GM18873 (cell line): ENCODE results near the gene TEAD4.

Source experiments
- ATAC-seq: cut with Tn5 transposase; IDR thresholded peaks from one replicate; pipeline ENCODE4 v1.9.1; 2021; ENCODE audit warnings: mild to moderate bottlenecking, moderate library complexity, moderate number of reproducible peaks; ENCODE audit not compliant: unreplicated experiment, low FRiP score

Gene TEAD4

DNA sequence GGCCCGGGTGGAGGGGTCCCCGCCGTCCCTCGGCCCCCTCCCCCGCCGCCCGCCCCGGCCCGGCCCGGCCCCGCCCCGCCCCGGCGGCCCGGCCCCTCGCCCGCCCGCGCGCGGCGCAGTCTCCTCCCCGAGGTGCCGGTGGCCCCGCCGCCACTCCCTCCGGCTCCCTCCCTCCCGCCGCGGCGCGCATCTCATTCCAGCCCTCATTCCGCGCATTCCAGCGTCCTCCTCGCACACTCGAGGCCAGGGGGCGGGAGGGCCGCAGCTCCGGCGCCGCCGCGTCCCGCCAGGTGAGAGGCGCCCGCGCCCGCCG, at the start of gene TEAD4:
TSS of gene TEAD4 (plus strand) at position 206 of the 313 bp plus-strand sequence.
- ATAC-seq: no peak

DNA sequence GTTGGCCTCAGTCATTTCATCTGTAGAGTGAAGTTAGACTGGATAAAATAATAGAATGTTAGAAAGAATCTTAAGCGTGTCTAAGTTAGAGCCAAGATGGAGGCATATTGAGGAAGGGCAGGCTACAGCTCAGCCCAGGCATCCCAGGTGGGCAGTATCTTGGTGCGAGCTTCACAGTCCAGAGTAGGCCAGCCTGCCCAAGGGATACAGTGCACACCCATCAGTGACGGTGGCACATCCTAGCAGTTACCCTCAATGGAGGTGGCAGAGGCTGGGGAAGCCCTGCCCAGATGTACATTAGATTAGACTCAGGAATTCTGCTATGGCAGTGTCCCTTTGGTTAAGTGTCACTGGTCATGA, 47.0 kb upstream of the TEAD4 start:
- no peak for ATAC-seq

DNA sequence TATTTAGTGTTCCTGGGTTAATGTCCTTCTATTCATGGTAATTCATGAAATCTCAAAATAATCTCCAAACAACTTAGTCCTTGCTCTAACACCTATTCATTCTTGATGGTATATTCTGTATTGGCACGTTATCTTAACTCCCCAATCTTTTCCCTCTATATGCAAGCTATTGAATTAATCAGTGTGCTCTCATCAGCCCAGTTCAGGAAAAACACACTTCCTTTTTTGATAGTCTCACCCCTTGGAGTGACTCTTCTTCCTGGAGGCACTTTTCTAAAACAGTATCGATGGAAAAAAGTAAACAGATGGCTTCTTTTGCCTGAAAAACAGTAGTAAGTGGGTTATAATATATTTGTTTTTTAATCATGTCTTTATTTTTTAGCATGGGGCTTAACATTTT, 39.9 kb upstream of the TEAD4 start:
- ATAC-seq: no peak

DNA sequence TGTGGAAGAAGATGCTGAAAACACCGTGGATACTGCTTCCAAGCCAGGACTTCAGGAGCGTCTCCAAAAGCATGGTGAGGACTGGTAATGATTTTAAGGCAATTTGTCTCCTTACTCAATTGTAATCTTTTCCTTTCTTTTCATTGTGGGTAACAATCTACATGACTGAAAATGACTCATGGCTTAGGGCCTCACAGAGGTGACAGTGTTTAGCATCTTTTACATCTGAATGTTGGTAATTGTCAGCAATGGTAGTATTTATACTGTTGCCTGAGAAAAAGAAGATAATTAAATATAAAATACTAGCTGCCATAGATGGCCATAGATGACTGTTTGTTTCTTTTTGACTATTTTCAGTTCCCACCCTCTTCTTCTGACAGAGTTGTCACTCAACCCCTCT, 36.9 kb upstream of the TEAD4 start:
- no peak for ATAC-seq

- no peak for ATAC-seq
Measured at GRCh38 chr12:2923057-2923456, 36.1 kb upstream of the TEAD4 start.

GRCh38 chr12:2924019-2924418, 35.2 kb upstream of the TEAD4 start:
- no peak for ATAC-seq

GRCh38 chr12:2925322-2925995, 33.7 kb upstream of the TEAD4 start:
- no peak for ATAC-seq

DNA sequence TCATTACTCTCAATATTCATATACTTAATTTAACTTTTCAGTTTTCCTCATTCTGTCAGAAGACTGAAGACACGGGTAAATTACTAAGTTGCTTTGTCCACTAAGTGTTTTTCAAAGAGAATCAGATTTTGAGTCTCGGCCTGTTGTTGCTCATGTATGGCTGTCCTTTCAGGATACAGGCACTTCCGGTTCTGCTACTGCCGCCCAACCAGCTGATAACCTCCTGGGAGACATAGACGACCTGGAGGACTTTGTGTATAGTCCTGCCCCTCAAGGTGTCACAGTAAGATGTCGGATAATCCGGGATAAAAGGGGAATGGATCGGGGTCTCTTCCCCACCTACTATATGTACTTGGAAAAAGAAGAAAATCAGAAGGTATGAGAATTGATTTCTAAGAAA, 28.3 kb upstream of the TEAD4 start:
- ATAC-seq: no peak

GRCh38 chr12:2933586-2933985, 25.6 kb upstream of the TEAD4 start:
- ATAC-seq: no peak

- no peak for ATAC-seq
Measured at GRCh38 chr12:2934371-2934770, 24.8 kb upstream of the TEAD4 start.

DNA sequence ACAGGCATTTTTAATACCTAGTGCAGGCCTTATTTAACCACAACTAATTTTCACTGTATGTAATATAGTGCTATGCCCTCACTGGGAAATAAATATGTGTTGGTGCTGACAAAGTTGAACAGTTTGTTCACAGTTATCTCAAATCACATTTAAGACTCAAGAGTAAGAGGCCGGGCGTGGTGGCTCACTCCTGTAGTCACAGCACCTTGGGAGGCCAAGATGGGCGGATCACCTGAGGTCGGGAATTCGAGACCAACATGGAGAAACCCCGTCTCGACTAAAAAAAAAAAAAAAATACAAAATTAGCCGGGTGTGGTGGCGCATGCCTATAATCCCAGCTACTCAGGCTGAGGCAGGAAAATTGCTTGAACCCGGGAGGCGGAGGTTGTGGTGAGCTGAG, 22.9 kb upstream of the TEAD4 start:
- no peak for ATAC-seq

- ATAC-seq: no peak
Measured at GRCh38 chr12:2937500-2937899, 21.7 kb upstream of the TEAD4 start.

- no peak for ATAC-seq
Measured at GRCh38 chr12:2939191-2939590, 20.0 kb upstream of the TEAD4 start.

GRCh38 chr12:2940564-2940963, 18.6 kb upstream of the TEAD4 start:
- no peak for ATAC-seq

DNA sequence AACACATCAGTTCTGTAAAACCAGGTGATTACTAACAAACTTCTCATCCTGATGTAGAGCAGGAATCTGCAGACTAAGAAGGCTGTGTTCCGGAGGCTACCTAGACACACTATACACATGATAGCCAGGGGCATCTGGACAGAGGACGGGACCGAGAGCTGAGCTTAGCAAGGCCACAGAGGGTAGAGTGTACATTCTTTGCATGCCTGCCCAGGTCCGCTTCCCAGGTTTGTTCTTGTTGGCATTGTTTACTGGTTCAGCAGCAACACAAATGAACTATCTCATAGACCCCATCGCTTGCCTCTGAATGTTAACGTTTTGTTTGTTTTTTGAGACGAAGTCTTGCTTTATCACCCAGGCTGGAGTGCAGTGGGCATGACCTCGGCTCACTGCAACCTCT, 17.7 kb upstream of the TEAD4 start:
- no peak for ATAC-seq

DNA sequence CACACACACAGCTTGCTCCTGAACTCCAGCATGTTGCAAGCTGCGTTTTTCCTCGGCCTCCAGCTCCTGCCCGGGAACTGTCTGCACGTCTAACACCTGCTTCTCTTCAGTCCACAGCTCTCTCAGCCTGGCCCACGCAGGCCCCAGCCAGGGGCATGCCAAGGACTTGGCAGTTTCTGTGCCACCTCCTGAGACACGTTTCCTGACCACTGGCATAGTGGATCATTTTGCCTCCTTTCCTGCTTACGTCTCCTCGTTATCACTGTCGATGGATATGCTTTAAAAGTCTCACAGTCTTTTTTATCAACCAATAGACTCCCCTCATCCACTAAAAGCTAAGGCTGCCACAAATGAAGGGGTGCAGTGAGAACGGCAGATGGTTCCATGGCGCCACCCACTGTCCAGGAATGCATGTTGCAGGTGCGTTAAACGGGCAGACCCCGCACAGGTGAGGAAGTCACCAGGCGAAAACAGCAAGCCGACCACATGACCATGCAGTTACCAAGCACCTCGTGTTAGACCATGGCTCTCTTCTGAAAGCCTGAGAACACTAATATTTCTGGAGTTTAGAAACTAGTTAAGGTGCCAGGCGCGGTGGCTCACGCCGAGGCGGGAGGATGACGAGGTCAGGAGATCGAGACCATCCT, 14.7 kb upstream of the TEAD4 start:
- no peak for ATAC-seq

- no peak for ATAC-seq
Measured at GRCh38 chr12:2949411-2949810, 9.8 kb upstream of the TEAD4 start.

DNA sequence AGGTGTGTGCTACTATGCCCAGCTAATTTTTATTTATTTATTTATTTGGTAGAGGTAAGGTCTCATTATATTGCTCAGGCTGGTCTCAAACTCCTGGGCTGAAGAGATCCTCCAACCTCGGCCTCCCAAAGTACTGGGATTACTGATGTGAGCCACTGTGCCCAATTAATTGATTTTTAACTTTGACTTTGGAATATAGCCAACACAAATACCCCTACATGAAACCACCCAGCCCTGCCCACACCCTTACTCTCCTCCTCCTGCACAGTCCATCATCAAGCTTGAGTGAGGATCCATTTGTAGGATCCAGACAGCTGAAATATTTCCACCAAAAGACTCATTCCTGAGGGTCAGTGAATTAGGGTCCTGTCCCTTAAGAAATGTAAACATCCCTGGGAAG, 3.3 kb upstream of the TEAD4 start:
- ATAC-seq: no peak

DNA sequence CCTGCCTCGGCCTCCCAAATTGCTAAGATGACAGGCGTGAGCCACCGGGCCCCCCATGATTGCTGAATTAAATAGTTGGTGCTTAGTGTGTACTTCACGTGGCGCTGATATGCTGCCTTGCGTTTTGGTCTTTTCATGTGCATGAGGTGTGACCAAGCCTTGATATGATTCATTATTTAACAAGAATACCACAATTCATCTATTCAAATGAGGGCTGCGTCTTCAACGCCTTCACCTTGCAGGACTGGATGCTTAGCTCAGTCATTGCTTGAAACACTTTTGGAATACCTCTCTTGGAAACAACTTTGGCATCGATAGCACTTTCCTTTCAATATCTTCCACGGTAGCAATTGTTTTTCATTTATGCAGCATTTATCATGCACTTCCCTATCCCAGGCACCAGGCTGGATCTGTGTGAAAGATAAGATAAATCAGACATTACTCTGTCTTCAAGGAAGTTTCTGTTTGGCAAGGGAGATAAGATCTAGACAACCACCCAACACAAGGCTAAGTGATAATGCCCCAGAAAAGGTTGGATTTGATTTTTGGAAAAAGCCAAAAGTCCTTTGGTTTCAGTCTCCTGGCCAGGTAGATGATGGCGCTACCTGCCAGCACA, 1.3 kb upstream of the TEAD4 start:
- ATAC-seq: no peak

DNA sequence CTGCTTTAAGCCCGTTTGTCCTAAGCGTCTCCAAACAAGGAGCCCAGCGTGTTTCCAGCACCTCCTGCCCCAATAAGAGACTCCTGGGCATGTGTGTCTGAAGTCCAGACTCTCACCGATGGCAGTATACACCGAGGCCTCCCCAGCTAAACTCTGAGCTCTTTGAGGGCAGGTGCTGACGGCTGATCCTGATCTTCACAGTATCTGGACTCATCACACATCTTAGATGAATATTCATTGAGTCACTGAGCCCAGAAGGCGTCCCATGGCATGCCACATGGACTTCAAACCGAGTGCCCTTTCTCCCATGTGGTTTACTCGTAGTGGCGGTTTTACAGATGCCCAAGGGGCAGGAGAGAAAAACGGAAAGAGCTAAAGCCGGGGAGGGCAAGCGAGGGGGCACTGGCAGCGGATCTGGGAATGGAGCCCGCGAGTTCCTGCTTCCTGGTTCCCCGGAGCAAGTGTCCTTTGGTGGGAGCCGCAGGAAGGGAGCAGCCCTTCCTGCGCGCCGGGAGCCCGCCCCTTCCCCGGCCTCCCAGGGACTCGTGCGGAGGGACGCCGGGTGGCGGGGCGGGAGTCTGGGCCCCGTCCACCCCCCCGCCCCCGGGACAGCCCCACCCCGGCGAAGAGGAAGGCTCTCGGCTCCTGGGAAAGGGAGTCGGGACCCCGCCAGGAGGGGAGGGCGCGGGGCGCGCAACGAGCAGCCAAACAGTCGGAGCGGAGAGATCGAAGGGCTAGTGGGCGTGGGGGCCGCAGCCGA, 585 bp upstream of the TEAD4 start:
- ATAC-seq: no peak

DNA sequence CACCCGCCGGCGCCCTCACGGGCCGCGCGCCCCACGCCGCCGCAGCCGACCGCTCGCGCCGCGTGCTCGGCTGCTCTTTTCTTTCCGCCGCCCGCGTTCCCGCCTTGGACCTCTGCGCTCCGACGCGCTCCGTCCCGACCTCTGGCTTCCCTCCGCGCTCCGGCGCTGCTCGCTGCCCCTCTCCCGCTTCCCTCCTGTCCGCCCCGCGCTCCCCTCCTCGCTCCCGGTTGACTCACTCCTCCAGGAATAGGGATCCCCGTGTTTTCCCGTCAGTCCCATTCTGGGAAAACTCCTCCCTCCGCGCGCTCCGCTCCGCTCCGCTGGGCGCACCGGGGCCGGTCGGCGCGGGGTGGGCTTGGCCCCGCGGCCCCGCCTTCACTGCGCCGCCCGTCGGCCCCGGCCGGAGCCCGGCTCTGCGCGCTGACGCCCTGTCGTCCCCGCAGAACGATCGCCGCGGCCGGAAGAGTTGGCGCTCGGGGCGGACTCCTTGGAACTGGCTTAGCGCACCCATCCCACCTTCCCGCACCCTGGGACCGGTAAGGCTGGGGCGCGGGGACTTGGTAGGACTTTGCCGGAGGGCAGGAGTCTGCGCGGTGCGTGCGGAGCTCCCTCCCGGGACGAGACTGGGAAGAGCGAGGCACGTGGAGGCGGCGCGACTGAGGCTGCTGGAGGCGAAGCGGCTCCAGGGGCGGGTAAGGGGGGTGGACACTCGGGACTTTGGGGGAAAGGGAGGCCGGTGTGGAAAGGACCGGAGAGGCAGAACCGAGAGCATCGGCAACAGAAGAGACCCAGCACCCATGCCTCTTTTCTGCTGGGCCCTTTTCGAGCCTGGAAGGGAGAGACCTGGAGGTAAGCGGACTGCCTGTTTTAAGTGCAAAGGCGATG, 550 bp downstream of the TEAD4 start:
- ATAC-seq: no peak
